Measurements from ENCODE around the gene PSPH.
"Not testable (repeated sequence)": the region's sequence is repeated elsewhere in the genome, so short reads cannot be mapped to it uniquely, and the experiment has no call there.

Gene PSPH

DNA sequence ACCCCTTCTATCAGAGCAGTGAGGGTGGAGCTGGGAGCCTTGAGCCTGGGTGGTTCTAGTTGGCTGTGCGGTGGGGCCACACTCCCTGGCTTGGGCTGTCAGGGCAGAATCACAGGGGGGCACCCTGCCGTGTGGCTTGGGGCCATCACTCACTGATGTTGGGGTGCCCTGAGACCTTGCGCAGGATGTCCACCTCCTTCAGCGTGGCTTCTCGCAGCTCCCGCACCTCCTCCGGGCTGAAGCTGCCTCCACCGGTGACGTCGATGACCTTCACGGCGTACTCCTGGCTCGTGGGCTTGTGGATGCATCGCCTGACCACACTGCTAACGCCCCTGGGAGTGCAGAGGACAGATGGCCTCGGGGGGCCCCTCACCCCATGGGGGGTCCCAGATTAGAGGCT lies 36.2 kb upstream of the PSPH start:
- no peak overlapping the region for H3K4me3 ChIP-seq (ENCODE audit: low read depth, low read length)

DNA sequence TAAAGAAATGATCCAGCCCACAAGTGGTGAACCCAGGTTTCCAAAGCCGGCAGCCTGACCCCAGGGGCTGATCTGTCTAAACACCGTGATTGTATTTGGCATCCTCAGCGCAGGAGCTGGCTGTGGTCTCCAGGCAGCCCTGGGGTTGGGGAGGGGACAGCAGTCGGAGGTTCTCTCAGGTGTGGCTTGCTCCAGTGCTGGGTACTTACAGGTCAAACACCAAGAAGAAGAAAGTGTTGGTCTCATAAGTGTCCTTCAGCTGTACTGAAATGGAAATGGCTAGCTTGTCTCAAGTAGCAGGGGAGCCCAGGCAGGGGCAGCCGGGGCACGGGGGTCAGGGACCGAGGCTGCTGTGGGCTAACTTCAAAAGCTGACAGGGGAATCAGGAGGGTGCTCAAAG lies 35.5 kb upstream of the PSPH start:
- TF ChIP-seq, protein P1, sequence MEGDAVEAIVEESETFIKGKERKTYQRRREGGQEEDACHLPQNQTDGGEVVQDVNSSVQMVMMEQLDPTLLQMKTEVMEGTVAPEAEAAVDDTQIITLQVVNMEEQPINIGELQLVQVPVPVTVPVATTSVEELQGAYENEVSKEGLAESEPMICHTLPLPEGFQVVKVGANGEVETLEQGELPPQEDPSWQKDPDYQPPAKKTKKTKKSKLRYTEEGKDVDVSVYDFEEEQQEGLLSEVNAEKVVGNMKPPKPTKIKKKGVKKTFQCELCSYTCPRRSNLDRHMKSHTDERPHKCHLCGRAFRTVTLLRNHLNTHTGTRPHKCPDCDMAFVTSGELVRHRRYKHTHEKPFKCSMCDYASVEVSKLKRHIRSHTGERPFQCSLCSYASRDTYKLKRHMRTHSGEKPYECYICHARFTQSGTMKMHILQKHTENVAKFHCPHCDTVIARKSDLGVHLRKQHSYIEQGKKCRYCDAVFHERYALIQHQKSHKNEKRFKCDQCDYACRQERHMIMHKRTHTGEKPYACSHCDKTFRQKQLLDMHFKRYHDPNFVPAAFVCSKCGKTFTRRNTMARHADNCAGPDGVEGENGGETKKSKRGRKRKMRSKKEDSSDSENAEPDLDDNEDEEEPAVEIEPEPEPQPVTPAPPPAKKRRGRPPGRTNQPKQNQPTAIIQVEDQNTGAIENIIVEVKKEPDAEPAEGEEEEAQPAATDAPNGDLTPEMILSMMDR (IDR thresholded peaks at IDR 0.05; ENCODE audit: borderline replicate concordance, insufficient read depth, low read depth, low read length): no peak
- H3K4me3 ChIP-seq (ENCODE audit: low read depth, low read length): no peak overlapping the region

More for the DNA sequence above, 36.2 kb upstream of the PSPH start:
- TF ChIP-seq, protein P1 (IDR thresholded peaks at IDR 0.05; ENCODE audit: borderline replicate concordance, insufficient read depth, low read depth, low read length): no peak

DNA sequence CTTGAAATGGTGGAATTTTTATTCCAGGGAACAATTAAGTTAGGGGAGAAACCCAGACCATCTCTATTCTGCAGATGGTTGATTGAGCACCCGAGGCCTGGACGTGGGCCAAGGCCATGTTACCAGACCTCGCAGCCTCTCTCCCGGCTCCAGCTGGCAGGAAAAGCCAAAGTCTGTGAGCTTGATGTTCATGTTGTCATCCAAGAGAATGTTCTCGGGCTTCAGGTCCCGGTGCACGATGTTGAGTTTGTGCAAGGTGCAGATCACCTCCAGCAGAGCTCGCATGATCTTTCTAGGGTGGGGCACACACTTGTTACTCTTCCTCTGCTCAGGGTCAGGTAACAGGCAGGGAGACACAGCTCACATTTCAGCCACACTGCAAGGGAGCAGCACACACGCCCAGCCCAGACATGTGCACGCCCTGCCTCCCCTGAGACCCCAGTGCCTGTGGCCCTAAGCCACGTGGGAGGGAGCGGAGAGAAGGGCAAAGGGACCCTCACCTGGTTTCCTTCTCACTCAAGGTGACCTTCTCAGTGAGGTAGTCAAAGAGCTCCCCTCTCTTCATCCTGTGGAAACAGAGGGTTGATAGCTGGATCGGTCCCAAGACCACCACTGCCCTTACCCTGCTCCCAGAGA lies 32.0 kb upstream of the PSPH start:
- no peak overlapping the region for H3K4me3 ChIP-seq (ENCODE audit: low read depth, low read length)
- TF ChIP-seq, protein P1 (IDR thresholded peaks at IDR 0.05; ENCODE audit: borderline replicate concordance, insufficient read depth, low read depth, low read length): no peak

DNA sequence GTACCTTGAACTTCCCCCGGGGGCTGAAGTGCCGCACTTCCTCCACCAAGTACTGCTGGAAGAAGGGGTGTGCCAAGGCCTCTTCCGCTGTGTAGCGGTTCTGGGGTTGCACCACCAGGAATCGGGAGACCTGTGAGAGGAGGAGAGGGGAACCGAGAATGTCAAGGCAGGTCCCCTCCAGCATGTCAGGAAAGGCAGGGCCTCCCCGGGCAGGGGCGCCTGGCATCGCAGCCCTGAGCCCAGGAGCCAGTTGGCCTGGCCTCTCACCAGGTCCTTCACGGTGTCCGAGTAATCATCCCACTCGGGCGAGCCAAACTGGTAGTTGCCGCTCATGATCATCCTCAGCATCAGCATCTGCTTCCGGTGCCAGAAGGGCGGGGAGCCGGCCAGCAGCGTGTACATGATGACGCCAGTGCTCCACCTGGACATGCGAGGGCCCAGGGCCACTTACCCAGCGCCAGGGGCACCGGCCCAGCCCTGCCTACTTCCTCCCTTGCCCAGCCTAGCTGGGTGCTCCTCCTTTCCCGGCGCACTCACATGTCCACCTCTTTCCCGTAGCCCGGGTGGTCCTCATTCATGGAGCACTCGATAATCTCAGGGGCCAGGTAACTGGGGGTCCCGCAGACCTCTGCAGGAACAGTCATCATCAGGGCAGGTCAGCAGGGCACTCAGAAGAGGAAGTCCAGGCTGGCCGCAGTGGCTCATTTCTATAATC lies 30.5 kb upstream of the PSPH start:
- TF ChIP-seq, protein P1 (IDR thresholded peaks at IDR 0.05; ENCODE audit: borderline replicate concordance, insufficient read depth, low read depth, low read length): no peak
- H3K4me3 ChIP-seq (ENCODE audit: low read depth, low read length): no peak overlapping the region

DNA sequence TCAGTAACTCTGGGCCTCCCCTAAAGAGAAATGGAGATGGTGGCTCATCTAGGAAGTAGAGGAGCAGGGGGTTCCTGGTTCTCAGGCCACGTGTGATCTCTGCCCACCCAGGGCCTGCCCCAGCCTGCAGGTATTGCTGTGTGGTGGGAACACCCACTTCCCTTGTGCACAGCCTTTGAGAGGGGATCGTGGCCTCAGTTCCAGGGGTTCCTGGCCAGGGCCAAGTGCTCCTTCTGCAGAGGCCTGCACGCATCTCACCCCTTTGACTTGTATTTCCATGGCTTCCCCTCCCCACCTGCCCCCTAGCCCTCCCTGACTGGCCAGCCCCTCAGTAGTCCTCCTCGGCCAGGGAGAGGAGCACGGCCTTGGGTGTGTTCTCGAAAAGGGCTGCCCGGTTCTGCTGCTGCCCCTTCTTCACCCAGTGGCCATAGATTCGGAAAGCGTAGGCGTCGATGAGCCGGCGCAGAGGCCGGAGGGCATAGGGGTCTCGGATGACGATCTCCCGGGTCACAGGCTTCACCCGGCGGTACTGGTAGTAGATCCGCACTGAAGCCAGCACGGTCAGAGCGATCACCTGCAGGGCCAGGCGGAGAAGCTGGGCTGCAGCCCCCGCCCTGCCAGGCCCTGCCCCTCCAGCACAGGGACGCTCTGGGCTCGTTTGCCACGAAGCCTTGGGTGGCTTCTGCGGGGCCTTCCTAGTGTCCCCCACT lies 29.6 kb upstream of the PSPH start:
- H3K4me3 ChIP-seq (ENCODE audit: low read depth, low read length): not testable (repeated sequence)

DNA sequence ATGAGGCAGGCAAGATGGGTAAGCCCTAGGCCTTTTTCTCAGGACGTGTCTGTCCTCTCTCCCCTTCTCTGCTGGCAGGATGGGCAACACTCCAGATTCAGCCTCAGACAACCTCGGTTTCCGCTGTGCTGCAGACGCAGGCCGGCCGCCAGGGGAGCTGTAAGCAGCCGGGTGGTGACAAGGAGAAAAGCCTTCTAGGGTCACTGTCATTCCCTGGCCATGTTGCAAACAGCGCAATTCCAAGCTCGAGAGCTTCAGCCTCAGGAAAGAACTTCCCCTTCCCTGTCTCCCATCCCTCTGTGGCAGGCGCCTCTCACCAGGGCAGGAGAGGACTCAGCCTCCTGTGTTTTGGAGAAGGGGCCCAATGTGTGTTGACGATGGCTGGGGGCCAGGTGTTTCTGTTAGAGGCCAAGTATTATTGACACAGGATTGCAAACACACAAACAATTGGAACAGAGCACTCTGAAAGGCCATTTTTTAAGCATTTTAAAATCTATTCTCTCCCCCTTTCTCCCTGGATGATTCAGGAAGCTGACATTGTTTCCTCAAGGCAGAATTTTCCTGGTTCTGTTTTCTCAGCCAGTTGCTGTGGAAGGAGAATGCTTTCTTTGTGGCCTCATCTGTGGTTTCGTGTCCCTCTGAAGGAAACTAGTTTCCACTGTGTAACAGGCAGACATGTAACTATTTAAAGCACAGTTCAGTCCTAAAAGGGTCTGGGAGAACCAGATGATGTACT lies 28.4 kb upstream of the PSPH start:
- H3K4me3 ChIP-seq (ENCODE audit: low read depth, low read length): no peak overlapping the region
- TF ChIP-seq, protein P1 (IDR thresholded peaks at IDR 0.05; ENCODE audit: borderline replicate concordance, insufficient read depth, low read depth, low read length): no peak

DNA sequence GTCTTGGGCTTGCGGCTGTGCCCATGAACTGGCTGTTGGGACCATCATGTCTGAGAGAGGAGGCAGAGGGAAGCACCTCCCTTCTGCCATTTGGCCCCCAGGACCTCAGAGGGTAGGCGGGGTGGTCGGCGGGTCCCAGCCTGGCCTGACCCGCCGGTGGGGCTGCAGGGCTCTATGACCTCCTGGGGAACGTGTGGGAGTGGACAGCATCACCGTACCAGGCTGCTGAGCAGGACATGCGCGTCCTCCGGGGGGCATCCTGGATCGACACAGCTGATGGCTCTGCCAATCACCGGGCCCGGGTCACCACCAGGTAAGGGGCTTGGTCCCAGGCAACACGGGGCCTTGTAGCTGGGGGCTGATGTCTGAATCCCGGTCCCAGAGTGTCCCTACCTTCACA lies 27.0 kb upstream of the PSPH start:
- TF ChIP-seq, protein P1 (IDR thresholded peaks at IDR 0.05; ENCODE audit: borderline replicate concordance, insufficient read depth, low read depth, low read length): no peak
- H3K4me3 ChIP-seq (ENCODE audit: low read depth, low read length): no peak overlapping the region

All from GM12875 (cell line).